GM19023 (cell line): ENCODE measurements around the gene KLK6.

Source experiments
- ATAC-seq: cut with Tn5 transposase; IDR thresholded peaks from one replicate; pipeline ENCODE4 v1.9.1; 2021; ENCODE audit warnings: mild to moderate bottlenecking, moderate library complexity; ENCODE audit not compliant: unreplicated experiment

Gene KLK6

DNA sequence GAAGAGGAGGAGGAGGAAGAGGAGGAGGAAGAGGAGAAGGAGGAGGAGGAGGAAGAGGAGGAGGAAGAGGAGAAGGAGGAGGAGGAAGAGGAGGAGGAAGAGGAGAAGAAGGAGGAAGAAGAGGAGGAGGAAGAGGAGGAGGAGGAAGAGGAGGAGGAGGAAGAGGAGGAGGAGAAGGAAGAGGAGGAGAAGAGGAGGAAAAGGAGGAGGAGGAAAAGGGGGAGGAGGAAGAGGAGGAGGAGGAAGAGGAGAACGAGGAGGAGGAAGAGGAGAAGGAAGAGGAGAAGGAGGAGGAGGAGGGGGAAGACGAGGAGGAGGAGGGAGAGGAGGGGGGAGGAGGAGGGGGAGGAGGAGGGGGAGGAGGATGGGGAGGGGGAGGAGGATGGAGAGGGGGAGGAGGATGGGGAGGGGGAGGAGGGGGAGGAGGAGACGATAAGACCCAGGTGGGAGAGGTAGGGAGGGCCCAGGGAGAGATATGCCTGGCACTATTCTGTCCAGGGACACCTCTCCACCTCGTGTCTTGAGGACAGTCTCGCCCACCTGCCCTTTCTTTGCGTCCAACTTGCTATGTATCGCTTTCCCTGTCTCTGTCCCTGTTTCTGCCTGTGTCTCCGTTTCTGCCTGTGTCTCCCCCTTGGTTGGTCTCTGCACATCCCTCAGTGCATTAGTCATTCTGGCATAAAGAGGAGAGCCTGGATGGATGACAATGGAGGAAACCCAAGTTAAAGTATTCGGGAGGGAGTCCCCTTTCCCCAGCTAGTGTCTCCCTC is 9.5 kb downstream of the KLK6 start:
- ATAC-seq: no peak

- no peak for ATAC-seq
These were observed 11.8 kb downstream of the KLK6 start for GRCh38 chr19:50957587-50957986.

DNA sequence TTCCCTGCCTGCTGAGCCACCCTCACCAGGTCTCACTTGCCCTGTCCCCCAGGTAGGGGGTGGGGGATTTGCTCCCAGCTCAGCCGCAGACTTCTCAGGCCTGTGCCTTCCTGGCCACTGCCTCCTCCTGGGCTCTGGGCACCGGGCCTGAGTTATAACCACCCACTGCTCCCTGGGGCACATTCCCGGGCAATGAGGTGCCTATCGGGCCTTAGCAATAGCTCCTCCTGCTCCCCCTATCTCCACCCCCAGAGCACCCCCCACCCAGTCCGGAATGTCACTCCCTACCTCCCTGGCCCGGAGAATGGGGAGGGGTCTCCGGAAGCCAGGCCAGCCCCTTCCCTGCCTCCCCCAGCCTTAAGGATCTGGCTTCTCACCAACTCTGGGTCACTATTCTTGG is 16.5 kb downstream of the KLK6 start, which contains the start of gene KLK5:
Gene KLK5, minus strand, starts transcription at position 129 of the 400 bp plus-strand sequence. CDS start 381 bp downstream, outside the sequence.
- ATAC-seq: no peak

- no peak for ATAC-seq
These were observed 19.5 kb downstream of the KLK6 start for GRCh38 chr19:50949861-50950260.

- ATAC-seq: no peak
These were observed 22.3 kb downstream of the KLK6 start for GRCh38 chr19:50947123-50947522.

GRCh38 chr19:50944795-50945194 is 24.6 kb downstream of the KLK6 start:
- ATAC-seq: no peak

DNA sequence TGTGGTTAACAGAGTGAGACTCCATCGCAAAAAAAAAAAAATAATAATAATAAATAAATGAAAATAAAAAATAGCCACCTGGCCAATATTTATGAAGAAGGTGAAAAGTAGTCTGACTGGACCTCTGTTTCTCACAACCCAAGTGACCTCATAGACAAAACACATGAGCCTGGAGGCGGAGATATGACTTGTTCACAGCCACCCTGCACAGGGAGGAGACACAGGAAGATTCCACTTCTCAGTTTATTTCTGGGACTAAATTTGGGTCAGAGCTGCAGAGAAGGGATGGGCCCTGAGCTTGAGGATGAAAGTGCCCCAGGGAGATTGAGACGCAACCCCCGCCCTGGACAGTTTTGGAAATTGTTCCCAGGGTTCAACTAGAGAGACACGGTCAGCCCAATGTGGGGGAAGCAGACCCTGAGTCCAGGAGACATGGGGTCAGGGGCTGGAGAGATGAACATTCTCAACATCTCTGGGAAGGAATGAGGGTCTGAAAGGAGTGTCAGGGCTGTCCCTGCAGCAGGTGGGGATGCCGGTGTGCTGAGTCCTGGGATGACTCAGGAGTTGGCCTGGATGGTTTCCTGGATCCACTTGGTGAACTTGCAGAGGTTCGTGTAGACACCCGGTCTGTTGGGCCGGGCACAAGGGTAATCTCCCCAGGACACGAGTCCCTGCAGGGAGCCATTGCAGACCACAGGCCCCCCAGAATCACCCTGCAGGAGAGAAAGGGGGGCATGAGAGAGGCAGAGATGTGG is 26.1 kb downstream of the KLK6 start:
- no peak for ATAC-seq

DNA sequence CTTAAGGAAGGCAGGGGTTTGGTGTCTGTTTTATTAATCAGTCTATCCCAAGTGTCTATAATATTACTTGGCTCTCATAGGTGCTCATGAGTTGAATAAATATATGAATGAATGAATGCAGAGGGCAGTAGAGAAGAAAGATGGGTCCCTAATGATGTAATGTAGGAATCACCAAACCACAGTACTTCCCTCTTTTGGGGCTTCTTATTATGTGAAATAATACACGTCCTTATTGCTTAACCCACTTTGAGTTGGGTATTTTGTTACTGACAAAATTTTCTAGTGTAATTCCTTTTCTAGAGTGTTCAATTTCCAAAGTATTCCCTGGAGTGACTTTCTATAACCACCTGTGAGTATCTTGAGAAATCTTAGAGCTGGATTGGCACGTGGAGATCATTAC is 29.8 kb downstream of the KLK6 start:
- ATAC-seq: no peak

- ATAC-seq: no peak
These were observed 35.8 kb downstream of the KLK6 start for GRCh38 chr19:50933640-50934039.

GRCh38 chr19:50932690-50933083 is 36.7 kb downstream of the KLK6 start:
- ATAC-seq: no peak

- no peak for ATAC-seq
These were observed 37.2 kb downstream of the KLK6 start for GRCh38 chr19:50932018-50932689.

GRCh38 chr19:50931023-50931422 is 38.4 kb downstream of the KLK6 start:
- ATAC-seq: no peak

DNA sequence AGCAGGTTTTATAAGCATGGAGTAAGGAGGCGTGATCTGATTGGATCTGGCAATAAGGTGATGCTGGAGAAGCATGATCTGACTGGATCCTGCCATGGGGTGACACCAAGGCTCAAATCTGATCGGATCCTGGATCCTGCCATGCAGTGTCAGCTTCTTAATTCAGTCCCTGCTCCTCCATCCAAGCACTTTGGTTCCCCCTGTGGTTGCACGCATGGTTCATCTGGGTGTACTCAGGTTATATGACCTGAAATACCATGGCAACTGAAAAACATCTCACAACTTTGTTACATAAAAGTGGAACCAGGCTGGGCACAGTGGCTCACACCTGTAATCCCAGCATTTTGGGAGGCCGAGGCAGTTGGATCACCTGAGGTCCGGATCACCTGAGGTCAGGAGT is 40.6 kb downstream of the KLK6 start:
- ATAC-seq: no peak

- ATAC-seq: no peak
These were observed 43.2 kb downstream of the KLK6 start for GRCh38 chr19:50926144-50926543.

DNA sequence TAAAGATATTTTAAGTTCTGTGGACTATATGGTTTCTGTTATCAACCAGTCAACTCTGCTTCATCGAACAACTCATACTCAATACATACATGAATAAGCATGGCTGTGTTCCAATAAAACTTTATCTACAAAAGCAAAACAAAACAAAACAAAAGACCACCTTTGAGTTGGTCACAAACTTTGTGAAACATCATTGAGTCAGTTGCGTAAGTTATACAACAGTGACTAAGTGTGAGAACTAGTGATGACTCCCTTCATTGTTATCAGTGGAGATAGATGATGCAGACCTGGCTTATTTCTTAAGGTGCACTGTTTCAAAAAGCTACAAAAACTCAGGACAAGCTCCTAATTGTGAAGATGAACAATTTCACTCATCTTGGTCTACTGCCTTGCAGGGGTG is 43.7 kb downstream of the KLK6 start:
- no peak for ATAC-seq

- no peak for ATAC-seq
These were observed 44.8 kb downstream of the KLK6 start for GRCh38 chr19:50924586-50924985.

- ATAC-seq: peak; percentile 78
These were observed 47.0 kb downstream of the KLK6 start for GRCh38 chr19:50922317-50922853.

- peak; percentile 10 for ATAC-seq
These were observed 47.7 kb downstream of the KLK6 start for GRCh38 chr19:50921426-50922316.

- no peak for ATAC-seq
These were observed 53.3 kb downstream of the KLK6 start for GRCh38 chr19:50916069-50916468.
